HepG2 (cell line): ENCODE measurements around the gene G6PC3. TPM values are rescaled to one million over a fixed set of nuclear protein-coding genes. Genes with fewer than 3 reads are reported as not detected.

Experiments used
- ATAC-seq: fragments of 200-7000 bp; cut with Tn5 transposase; 3 replicates; pipeline ENCODE4 v1.9.1; 2020; ENCODE audit warnings: mild to moderate bottlenecking, moderate library complexity
- BruUV-seq: library from RNA; stranded (reverse); fragments of 400-500 nt; replicated peaks from 2 replicates; lab custom pipeline; 2021; lab: Mats Ljungman, UMichigan
- CTCF ChIA-PET: fragments of 300-600 bp; formaldehyde crosslinking; extraction: SDS; loops from one replicate; lab custom pipeline; 2021; ENCODE audit warnings: low total read pairs, inconsistent platforms, low intra/inter-chr PET ratio; lab: Yijun Ruan, JAX
- POLR2A ChIA-PET: fragments of 350-600 bp; sonication (Branson Sonifier 250); formaldehyde crosslinking; loops from one replicate; lab custom pipeline; 2020; ENCODE audit warnings: antibody characterized with exemption, inconsistent platforms; lab: Yijun Ruan, JAX
- DNase-seq: peaks from one replicate; pipeline ENCODE4 v3.0.0-alpha.2; 2015; ENCODE audit warnings: low spot score
- FAIRE-seq: peaks from 3 replicates; lab custom pipeline; 2011; peaks lifted over from hg19 to GRCh38; lab: Jason Lieb, UNC
- H2AFZ ChIP-seq: one replicate; pipeline ENCODE4 v1.6.1; 2011; ENCODE audit warnings: low read length, inconsistent platforms
- H3K27ac ChIP-seq: fragments of 300-600 bp; 3 replicates; pipeline ENCODE4 v1.8.0; 2011; ENCODE audit warnings: mixed run types, mild to moderate bottlenecking, mixed read lengths, low read length, inconsistent platforms; ENCODE audit not compliant: insufficient read depth; ENCODE audit errors: extremely low read length
- H3K27me3 ChIP-seq, 2 experiments: fragments of 200-600 bp in 1 of 2; 2 replicates in 1 of 2; 3 replicates in 1 of 2; pipeline versions ENCODE4 v1.6.0 to v1.8.0; 2011; ENCODE audit warnings: low read length in 2 of 2, mild to moderate bottlenecking in 2 of 2, moderate library complexity in 2 of 2, inconsistent platforms in 1 of 2; ENCODE audit not compliant: insufficient read depth in 2 of 2, control insufficient read depth in 1 of 2
- H3K36me3 ChIP-seq, 2 experiments: fragments of 200-600 bp in 1 of 2; replicated peaks in 1 of 2; 2 replicates in 1 of 2; 3 replicates in 1 of 2; pipeline versions ENCODE4 v1.5.1 to v1.8.0; 2011; ENCODE audit warnings: low read length in 2 of 2, inconsistent platforms in 1 of 2; ENCODE audit not compliant: insufficient read depth in 2 of 2, control insufficient read depth in 1 of 2
- H3K4me1 ChIP-seq: 2 replicates; pipeline ENCODE4 v1.5.1; 2012; ENCODE audit warnings: low read length, inconsistent platforms; ENCODE audit not compliant: insufficient read depth
- H3K4me2 ChIP-seq: 2 replicates; pipeline ENCODE4 v1.6.0; 2011; ENCODE audit warnings: low read depth, low read length, inconsistent platforms
- H3K4me3 ChIP-seq, 3 experiments: fragments of 200-600 bp in 1 of 3; sonication (generic), shearing (Covaris generic) in 1 of 3; replicated peaks in 1 of 3; 2 replicates each; pipeline ENCODE4 v1.5.1; 2011 to 2016; ENCODE audit warnings: low read length in 3 of 3, inconsistent platforms in 2 of 3, low read depth in 2 of 3, mild to moderate bottlenecking in 2 of 3, control low read depth in 1 of 3, mixed read lengths in 1 of 3; ENCODE audit not compliant: insufficient read depth in 1 of 3
- H3K79me2 ChIP-seq: one replicate; pipeline ENCODE4 v1.6.1; 2011; ENCODE audit warnings: low read length, inconsistent platforms; ENCODE audit not compliant: insufficient read depth
- H3K9ac ChIP-seq: 2 replicates; pipeline ENCODE4 v1.6.0; 2011; ENCODE audit warnings: mild to moderate bottlenecking, low read depth, low read length, inconsistent platforms; ENCODE audit not compliant: insufficient read depth
- H3K9me3 ChIP-seq: 2 replicates; pipeline ENCODE4 v1.5.1; 2012; ENCODE audit warnings: mild to moderate bottlenecking, low read length
- H4K20me1 ChIP-seq: 2 replicates; pipeline ENCODE4 v1.6.0; 2011; ENCODE audit warnings: inconsistent platforms, mild to moderate bottlenecking, low read length, moderate library complexity; ENCODE audit not compliant: insufficient read depth
- ADNP ChIP-seq: sonication (generic); formaldehyde crosslinking; IDR thresholded peaks from 2 replicates; pipeline ENCODE4 v1.4.0; 2020; ENCODE audit warnings: missing genetic modification reagents
- EZH2 ChIP-seq: conservative IDR thresholded peaks from 2 replicates; pipeline ENCODE4 v1.6.1; 2012; ENCODE audit warnings: mild to moderate bottlenecking, low read depth, low read length, moderate library complexity
- FOSL1 ChIP-seq: sonication (generic); formaldehyde crosslinking; IDR thresholded peaks from 2 replicates; pipeline ENCODE4 v1.9.0; 2021; ENCODE audit warnings: missing genetic modification reagents, borderline replicate concordance
- ISL2 ChIP-seq: sonication (generic); formaldehyde crosslinking; IDR thresholded peaks from 2 replicates; pipeline ENCODE4 v1.5.0; 2020; ENCODE audit warnings: missing genetic modification reagents
- KDM1A ChIP-seq: IDR thresholded peaks from 2 replicates; pipeline ENCODE4 v1.6.1; 2016; ENCODE audit warnings: missing compliant biosample characterization
- NCOR1 ChIP-seq: fragments of 200-600 bp; sonication (generic); IDR thresholded peaks from 2 replicates; pipeline ENCODE4 v1.7.0; 2017; ENCODE audit warnings: antibody characterized with exemption, low read length, borderline replicate concordance
- NFE2L1 ChIP-seq: sonication (generic); formaldehyde crosslinking; IDR thresholded peaks from 2 replicates; pipeline ENCODE4 v1.4.0; 2020; ENCODE audit warnings: missing genetic modification reagents, mild to moderate bottlenecking, borderline replicate concordance
- NR2F6 ChIP-seq, 2 experiments: IDR thresholded peaks; 2 replicates each; pipeline ENCODE4 v1.6.1; 2016; ENCODE audit warnings: antibody characterized with exemption in 1 of 2, mild to moderate bottlenecking in 1 of 2
- POLR2AphosphoS2 ChIP-seq: IDR thresholded peaks from 2 replicates; pipeline ENCODE4 v1.6.1; 2011; ENCODE audit warnings: low read depth, low read length, improper control_type of control experiment
- SIX1 ChIP-seq: sonication (generic); formaldehyde crosslinking; IDR thresholded peaks from 2 replicates; pipeline ENCODE4 v1.4.0; 2020; ENCODE audit warnings: missing genetic modification reagents, borderline replicate concordance
- SMC3 ChIP-seq: IDR thresholded peaks from 2 replicates; pipeline ENCODE4 v1.6.1; 2011; ENCODE audit warnings: low read length, improper control_type of control experiment
- ZMYM3 ChIP-seq: sonication (generic); formaldehyde crosslinking; IDR thresholded peaks from 2 replicates; pipeline ENCODE4 v1.5.1; 2020; ENCODE audit warnings: mild to moderate bottlenecking, missing genetic modification reagents
- ZNF264 ChIP-seq: sonication (generic); formaldehyde crosslinking; IDR thresholded peaks from 2 replicates; pipeline ENCODE4 v1.4.0; 2020; ENCODE audit warnings: missing genetic modification reagents
- ZNF331 ChIP-seq: sonication (generic); formaldehyde crosslinking; IDR thresholded peaks from 2 replicates; pipeline ENCODE4 v1.4.0; 2020; ENCODE audit warnings: missing genetic modification reagents
- ZNF605 ChIP-seq: sonication (generic); formaldehyde crosslinking; IDR thresholded peaks from 2 replicates; pipeline ENCODE4 v1.8.0; 2022; ENCODE audit warnings: mild to moderate bottlenecking, missing genetic modification reagents
- ZNF629 ChIP-seq: sonication (generic); formaldehyde crosslinking; conservative IDR thresholded peaks from 2 replicates; pipeline ENCODE4 v1.5.0; 2020; ENCODE audit warnings: missing genetic modification reagents
- ZNF75D ChIP-seq: sonication (generic); formaldehyde crosslinking; IDR thresholded peaks from 2 replicates; pipeline ENCODE4 v1.8.1; 2023; ENCODE audit warnings: missing genetic modification reagents, mild to moderate bottlenecking, borderline replicate concordance
- ZNF776 ChIP-seq: sonication (generic); formaldehyde crosslinking; IDR thresholded peaks from 2 replicates; pipeline ENCODE4 v1.4.0; 2020; ENCODE audit warnings: mild to moderate bottlenecking, missing genetic modification reagents
- ZSCAN30 ChIP-seq: sonication (generic); formaldehyde crosslinking; IDR thresholded peaks from 2 replicates; pipeline ENCODE4 v1.5.0; 2020; ENCODE audit warnings: mild to moderate bottlenecking, missing genetic modification reagents
- WGBS: methylation state at CpG from one replicate; pipeline ENCODE4 v1.1.6; 2017; ENCODE audit warnings: low lambda C conversion rate; 5-methylcytosine and 5-hydroxymethylcytosine counted together
- in situ Hi-C: cut with HindIII; loops from 2 replicates; pipeline ENCODE4 v1.10.0; 2017; ENCODE audit warnings: low pct_unique_long_range_greater_than_20kb; ENCODE audit not compliant: extremely low pct_ligation_motif_present
- intact Hi-C: fragments of 100-400 bp; cut with micrococcal nuclease; formaldehyde crosslinking; loops from one replicate; pipeline ENCODE4 v1.10.0; 2022; ENCODE audit not compliant: unreplicated experiment
- polyA plus RNA-seq, 8 experiments: library from polyadenylated mRNA; depleted of rRNA in 3 of 8; stranded (reverse) in 7 of 8; unstranded in 1 of 8; fragments of >200 nt; fragmentation: Illumina TruSeq in 4 of 8; extraction: Trizol in 4 of 8; gene quantifications; 2 replicates each; pipeline versions ENCODE4 v1.2.1 to v1.2.3, GENCODE V29; 2011 to 2016; ENCODE audit warnings: low read depth in 4 of 8, missing spikeins in 1 of 8, mixed read lengths in 1 of 8; ENCODE audit not compliant: insufficient read depth in 1 of 8
- total RNA-seq, 5 experiments: library from RNA; depleted of rRNA; stranded (reverse); fragments of >200 nt; fragmentation: Illumina TruSeq; extraction: Trizol; gene quantifications; 2 replicates each; pipeline ENCODE4 v1.2.3, GENCODE V29; 2016; ENCODE audit warnings: low read depth in 1 of 5
- TF ChIP-seq, protein P1 (sequence below), 2 experiments: sonication (generic) in 1 of 2; formaldehyde crosslinking in 1 of 2; IDR thresholded peaks; 2 replicates each; pipeline versions ENCODE4 v1.5.1 to v1.6.1; 2011 to 2020; ENCODE audit warnings: borderline replicate concordance in 1 of 2, low read depth in 1 of 2, low read length in 1 of 2, mild to moderate bottlenecking in 1 of 2, missing genetic modification reagents in 1 of 2, moderate library complexity in 1 of 2
- TF ChIP-seq, protein P2 (sequence below): sonication (generic); formaldehyde crosslinking; IDR thresholded peaks from 2 replicates; pipeline ENCODE4 v1.4.0; 2020; ENCODE audit warnings: missing genetic modification reagents, borderline replicate concordance

G6PC3 gene
- total and polyA plus RNA-seq, 2 of the 13 experiments (the other 11 are each of a cell fraction or from before 2014, with no cell fraction given): 38.5 to 75.8 TPM

DNA sequence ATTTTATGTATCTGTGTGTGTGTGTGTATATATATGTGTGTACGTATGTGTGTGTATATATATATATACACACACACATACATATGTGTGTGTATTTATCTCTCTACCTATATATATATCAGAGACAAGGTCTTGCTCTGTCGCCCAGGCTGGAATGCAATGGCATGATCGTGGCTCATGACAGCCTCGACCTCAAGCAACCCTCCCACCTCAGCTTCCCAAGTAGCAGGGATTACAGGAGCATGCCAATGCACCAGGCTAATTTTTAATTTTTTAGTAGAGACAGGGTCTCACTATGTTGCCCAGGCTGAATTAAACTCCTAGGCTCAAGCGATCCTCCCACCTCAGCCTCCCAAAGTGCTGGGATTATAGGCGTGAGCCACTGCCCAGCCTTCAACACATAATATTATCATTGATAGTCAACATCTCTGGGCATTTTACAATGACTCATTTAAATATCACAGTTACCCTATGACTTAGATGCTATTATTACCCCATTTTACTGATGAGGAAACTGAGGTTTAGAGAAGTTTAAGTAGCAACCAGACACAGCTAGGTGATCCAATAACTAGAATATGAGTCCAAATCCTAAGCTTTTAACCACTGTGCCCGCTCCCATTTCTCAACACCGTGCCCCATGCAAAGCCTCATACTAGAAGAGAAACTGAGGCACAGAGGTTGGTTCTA lies 24.3 kb downstream of the G6PC3 start:
- DNase-seq (no peak), ATAC-seq (no peak), FAIRE-seq (no peak)
- H2AFZ ChIP-seq: no peak overlapping the region
- H3K4me3 ChIP-seq: no peak overlapping the region
- peak overlapping the region; percentile 80; the same call in 1 of the 2 replicates for H3K9ac ChIP-seq
- intact Hi-C loops (no loop called here), in situ Hi-C loops (no loop called here)
- H3K79me2 ChIP-seq: peaks cover 11% of the 10 kb centered on the region
- no peaks in the 10 kb centered on the region for H3K27me3 ChIP-seq
- peaks cover 15 to 25% of the 10 kb centered on the region in 2 experiments for H3K36me3 ChIP-seq
- 94% methylated on average over 8 of the region's 8 CpGs for WGBS
- no TSS peak for BruUV-seq
- no peaks in the 10 kb centered on the region for H3K9me3 ChIP-seq
- peaks cover 47% of the 10 kb centered on the region for H3K4me1 ChIP-seq
- H3K4me2 ChIP-seq: peak overlapping the region; percentile 87; the same call in 1 of the 2 replicates
- ChIA-PET CTCF (interaction anchor here (1.0 to 2.4 kb wide), 3 partner anchors 11 to 21 kb away, joined by 3 to 17 read pairs (median 3); no protein-coding TSS in a partner anchor), POLR2A (interaction anchor here (1.0 to 3.1 kb wide), 6 partner anchors 13 to 92 kb away, joined by 4 to 23 read pairs (median 14); partner anchors contain the start of genes G6PC3, HDAC5, LSM12 and TMUB2)
- H3K27ac ChIP-seq: peak overlapping the region; percentile 94
- H4K20me1 ChIP-seq: peaks cover 7% of the 10 kb centered on the region; the same call in 1 of the 2 replicates
- TF ChIP-seq SMC3 (no peak), ADNP (CRISPR knock-in tag) (no peak), KDM1A (CRISPR knock-in tag) (0 out of 2 replicates have a peak, but pooled peaks have one; percentile 11), ZNF776 (CRISPR knock-in tag) (no peak), ZNF605 (no peak), POLR2AphosphoS2 (no peak), ZMYM3 (CRISPR knock-in tag) (0 out of 2 replicates have a peak, but pooled peaks have one; percentile 60), ZNF629 (CRISPR knock-in tag) (peak; percentile 91), SIX1 (CRISPR knock-in tag) (no peak), ZSCAN30 (CRISPR knock-in tag) (no peak), ZNF75D (no peak), NCOR1 (no peak), FOSL1 (CRISPR knock-in tag) (no peak), NR2F6 (IDR thresholded peaks at IDR 0.05) (no peak), NR2F6 (CRISPR knock-in tag; IDR thresholded peaks at IDR 0.05) (no peak), ZNF264 (no peak), ISL2 (CRISPR knock-in tag) (no peak), EZH2 (no peak), ZNF331 (no peak), NFE2L1 (CRISPR knock-in tag) (no peak)
- TF ChIP-seq, protein P1, sequence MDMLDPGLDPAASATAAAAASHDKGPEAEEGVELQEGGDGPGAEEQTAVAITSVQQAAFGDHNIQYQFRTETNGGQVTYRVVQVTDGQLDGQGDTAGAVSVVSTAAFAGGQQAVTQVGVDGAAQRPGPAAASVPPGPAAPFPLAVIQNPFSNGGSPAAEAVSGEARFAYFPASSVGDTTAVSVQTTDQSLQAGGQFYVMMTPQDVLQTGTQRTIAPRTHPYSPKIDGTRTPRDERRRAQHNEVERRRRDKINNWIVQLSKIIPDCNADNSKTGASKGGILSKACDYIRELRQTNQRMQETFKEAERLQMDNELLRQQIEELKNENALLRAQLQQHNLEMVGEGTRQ (IDR thresholded peaks at IDR 0.05; ENCODE audit: low read depth, low read length): no peak
- TF ChIP-seq, protein P1 (CRISPR knock-in tag; IDR thresholded peaks at IDR 0.05; ENCODE audit: borderline replicate concordance): no peak
- TF ChIP-seq, protein P2, sequence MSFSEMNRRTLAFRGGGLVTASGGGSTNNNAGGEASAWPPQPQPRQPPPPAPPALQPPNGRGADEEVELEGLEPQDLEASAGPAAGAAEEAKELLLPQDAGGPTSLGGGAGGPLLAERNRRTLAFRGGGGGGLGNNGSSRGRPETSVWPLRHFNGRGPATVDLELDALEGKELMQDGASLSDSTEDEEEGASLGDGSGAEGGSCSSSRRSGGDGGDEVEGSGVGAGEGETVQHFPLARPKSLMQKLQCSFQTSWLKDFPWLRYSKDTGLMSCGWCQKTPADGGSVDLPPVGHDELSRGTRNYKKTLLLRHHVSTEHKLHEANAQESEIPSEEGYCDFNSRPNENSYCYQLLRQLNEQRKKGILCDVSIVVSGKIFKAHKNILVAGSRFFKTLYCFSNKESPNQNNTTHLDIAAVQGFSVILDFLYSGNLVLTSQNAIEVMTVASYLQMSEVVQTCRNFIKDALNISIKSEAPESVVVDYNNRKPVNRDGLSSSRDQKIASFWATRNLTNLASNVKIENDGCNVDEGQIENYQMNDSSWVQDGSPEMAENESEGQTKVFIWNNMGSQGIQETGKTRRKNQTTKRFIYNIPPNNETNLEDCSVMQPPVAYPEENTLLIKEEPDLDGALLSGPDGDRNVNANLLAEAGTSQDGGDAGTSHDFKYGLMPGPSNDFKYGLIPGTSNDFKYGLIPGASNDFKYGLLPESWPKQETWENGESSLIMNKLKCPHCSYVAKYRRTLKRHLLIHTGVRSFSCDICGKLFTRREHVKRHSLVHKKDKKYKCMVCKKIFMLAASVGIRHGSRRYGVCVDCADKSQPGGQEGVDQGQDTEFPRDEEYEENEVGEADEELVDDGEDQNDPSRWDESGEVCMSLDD: no peak
